Activated CD8-positive, alpha-beta memory T cell treated with anti-CD3 and anti-CD28 coated beads for 4 hours (primary cell): ENCODE results near the gene LRPAP1.
"Not testable (repeated sequence)": the region's sequence is repeated elsewhere in the genome, so short reads cannot be mapped to it uniquely, and the experiment has no call there.

Experiments
- DNase-seq, 2 donors: peaks; one replicate each; pipeline ENCODE4 v3.0.0-alpha.2; 2020; ENCODE audit warnings: low read depth in 2 of 2

The LRPAP1 gene

GRCh38 chr4:3562127-3562526, 29.9 kb upstream of the LRPAP1 start:
- DNase-seq, result not testable (repeated sequence)

DNA sequence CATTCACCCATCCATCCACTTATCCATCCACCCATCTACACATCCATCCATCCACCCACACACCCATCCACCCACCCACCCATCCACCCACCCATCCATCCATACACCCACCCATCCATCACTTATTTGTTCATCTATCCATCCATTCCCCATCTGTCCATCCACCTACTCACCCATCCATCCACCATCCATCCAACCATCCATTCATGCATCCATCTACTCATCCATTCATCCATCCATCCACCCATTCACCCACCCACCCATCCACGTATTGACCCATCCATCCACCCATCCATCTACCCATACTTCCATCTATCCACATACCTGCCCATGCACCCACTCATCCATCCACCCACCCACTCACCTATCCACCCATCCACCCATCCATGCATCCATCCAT, 28.2 kb upstream of the LRPAP1 start:
- not testable (repeated sequence) for DNase-seq

DNA sequence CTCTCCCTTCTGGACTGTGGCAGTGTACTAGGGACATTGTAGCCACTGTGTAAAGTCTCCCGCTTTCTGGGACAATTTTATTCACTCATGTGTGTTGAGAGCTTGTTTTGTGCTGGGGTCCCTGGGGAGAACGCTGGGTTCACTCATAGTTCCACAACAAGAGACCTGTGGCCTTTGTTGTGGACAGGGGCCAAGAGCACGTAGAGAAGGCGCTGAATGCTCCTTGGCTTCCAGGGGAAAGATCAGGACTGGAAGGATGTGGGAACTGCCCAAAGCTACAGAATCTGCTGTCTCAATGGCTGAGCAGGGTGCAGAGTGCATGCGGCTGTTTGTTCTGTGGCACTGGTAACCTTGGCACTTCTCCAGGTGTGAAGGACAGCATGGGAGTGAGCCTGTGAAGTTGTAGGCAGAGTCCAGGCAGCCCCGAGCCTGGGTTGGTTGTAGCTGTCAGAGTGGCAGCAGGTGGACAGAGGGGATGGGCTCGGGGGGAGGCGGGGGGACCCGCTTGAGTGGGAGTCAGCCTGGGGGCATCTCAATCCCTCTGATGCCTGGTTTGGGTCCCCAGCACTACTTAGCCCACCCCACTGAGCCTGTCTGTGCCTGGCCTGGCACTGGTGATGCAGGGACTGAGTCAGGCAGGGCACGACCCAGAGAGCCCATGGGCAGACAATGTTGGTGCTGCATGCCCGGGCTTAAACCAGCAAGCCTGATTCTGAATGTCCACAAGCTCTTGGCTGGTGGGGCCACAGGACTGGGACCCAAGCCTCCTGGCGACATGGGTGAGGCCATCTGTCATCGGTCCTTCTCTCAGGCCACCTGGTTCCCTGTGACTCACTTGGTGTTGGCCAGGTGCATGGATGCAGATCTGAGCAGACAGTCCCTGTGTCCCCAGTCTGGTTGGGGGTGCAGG, 27.4 kb upstream of the LRPAP1 start:
- not testable (repeated sequence) for DNase-seq

GRCh38 chr4:3558514-3558836, 26.3 kb upstream of the LRPAP1 start:
- DNase-seq, result not testable (repeated sequence)

GRCh38 chr4:3557676-3558513, 25.7 kb upstream of the LRPAP1 start:
- DNase-seq, result not testable (repeated sequence)

DNA sequence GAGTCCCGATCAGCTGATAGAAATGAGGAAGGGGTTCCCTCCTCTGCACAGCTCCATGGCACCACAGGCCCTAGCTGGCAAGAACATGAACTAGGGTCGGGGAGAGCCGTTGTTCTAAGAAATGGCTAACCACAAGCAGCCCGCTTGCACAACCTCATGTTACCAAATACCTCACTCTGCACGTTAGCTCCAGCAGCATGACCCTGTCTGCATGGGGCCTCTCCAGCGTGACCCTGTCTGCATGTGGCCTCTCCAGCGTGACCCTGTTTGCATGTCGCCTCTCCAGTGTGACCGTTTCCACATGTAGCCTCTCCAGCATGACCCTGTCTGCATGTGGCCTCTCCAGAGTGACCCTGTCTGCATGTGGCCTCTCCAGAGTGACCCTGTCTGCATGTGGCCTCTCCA, 24.9 kb upstream of the LRPAP1 start:
- not testable (repeated sequence) for DNase-seq

- DNase-seq, result not testable (repeated sequence)
These were observed 24.1 kb upstream of the LRPAP1 start for GRCh38 chr4:3556244-3556867.

DNA sequence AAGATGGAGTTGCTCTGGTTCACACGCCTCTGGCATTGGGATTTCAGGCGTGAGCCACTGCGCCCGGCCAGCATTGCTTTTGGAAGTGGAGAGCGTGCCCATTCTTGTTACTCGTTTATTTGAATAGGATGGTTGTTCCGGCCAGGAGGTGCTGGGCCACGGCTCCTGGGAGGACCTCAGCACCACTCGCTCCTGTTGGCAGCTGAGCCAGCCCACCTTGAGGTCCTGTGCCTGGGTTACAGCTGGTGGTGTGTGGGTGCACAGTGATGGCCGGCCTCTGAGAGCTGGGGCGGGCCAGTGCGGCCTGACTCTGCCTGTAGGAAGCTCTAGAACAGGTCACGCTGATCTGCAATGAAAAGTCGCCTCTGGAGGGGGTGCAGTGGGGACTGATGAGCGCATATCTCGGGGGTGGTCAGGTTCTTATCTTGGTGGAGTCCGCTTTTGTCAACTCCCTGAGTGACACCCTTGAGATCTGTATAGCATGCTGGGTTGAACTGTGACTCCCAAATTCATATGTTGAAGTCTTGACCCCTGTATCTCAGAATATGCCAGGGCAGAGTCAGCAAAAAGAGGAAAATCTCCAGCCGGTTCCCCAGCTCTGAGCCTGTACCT, 23.3 kb upstream of the LRPAP1 start:
- DNase-seq, result not testable (repeated sequence)

DNA sequence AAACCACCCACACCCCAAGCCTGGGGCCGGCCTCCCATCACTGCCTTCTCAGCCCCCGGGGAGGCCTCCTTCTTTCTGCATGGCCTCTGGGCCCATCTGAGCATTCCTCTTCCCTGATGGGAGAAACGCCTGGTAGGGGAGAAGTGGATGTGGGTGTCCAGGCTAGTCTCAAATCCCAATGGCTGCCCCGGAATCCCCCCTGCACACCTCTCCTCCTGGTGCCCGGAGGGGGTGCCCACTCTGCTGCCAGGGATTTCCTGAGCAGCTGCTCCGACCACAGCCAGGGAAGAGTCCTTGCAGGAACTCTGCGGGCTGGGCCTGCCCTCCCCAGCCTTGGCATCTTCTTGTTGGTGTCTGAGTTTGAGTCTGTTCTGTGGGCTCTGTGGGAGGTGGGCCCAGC, 19.1 kb upstream of the LRPAP1 start:
- DNase-seq, result not testable (repeated sequence)

GRCh38 chr4:3550792-3551325, 18.6 kb upstream of the LRPAP1 start:
- not testable (repeated sequence) for DNase-seq

- not testable (repeated sequence) for DNase-seq
These were observed 17.8 kb upstream of the LRPAP1 start for GRCh38 chr4:3550041-3550440.

GRCh38 chr4:3549694-3550001, 17.4 kb upstream of the LRPAP1 start:
- DNase-seq, result not testable (repeated sequence)

DNA sequence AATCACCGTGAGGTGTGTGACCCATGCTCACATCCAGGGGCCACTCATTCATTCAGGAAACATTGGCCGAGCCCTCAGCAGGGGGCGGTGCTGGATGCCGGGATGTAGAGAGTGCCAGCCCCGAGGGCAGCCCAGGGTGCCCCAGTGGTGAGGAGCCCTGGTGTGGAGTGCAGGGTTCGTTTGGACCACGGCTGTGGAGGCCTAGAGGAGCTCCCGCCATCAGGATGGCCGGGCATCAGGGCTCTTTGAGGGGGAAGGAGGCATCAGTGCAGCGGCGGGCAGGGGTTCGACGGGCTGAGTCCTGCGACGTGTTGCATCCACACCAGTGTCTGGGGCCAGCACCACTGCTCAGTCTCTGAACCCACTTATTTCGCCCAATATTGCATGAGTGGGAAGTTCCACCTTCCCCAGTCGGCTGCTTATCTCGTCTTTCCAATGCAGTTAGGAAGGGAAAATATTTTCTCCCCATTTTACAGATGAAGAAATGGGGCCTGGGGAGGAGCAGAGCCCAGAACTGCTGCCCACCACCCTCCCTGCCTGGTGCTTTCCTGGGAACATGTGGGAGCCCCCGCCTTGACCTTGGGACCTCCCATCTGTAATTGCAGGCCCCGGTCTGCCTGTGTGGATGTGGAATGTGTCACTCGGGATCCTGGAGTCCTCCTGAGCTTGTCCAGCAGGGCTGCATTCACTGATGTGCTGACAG, 16.9 kb upstream of the LRPAP1 start:
- DNase-seq, result not testable (repeated sequence)

GRCh38 chr4:3546721-3547120, 14.5 kb upstream of the LRPAP1 start:
- not testable (repeated sequence) for DNase-seq

DNA sequence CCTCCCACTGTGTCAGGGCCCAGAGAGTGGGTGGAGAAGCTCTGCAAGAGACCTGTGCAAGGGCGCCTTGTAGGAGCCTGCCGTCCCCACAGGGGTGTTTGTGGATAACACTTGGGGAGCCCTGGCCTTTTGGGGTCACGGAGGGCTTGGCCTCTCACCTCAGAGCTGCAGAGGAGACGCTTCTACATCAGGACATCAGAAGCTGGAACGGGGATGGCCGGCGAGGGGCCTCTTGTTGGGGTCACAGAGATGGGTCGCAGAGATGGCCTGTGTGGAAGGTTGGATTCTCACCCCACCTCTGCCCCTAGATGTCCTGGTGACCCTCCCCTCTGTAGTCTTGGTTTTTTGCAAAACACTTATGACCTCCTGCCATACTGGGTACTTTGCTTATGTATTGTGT, 13.1 kb upstream of the LRPAP1 start:
- not testable (repeated sequence) for DNase-seq

DNA sequence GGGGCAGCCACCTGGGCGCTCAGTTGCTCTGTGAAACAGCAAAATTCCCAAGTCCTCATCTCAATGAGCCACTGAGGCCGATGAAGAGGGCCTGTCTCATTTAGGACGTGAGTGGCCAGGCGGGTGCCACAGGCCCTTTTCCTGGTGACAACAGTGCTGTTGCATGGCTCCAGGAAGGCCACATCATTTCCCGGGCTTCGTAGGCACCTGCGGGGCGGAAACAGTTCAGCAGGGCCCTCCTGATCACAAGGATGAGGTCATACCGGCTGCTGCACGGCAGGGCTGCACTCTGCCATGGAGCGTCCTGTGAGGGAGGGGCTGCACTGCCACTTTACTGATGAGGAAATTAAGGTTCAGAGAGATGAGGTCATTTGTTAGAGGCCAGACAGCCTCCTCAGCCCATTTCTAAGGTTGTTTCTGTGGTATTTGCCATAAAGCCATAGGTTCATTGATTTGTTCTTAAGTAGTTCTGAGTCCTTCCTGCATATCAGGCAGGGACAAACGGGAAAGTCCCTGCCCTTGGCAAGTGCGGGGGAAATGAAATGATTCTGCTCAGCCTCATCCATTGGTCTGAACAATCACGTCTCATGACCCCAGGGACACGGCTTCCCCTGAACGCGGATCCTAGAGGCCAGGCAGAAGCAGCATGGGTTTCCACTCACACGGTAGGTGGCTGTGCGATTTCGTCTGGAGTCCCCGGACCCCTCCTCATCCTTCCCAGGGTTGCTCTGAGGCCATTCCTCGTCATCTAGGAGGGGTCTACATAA, 12.2 kb upstream of the LRPAP1 start:
- DNase-seq, result not testable (repeated sequence)

DNA sequence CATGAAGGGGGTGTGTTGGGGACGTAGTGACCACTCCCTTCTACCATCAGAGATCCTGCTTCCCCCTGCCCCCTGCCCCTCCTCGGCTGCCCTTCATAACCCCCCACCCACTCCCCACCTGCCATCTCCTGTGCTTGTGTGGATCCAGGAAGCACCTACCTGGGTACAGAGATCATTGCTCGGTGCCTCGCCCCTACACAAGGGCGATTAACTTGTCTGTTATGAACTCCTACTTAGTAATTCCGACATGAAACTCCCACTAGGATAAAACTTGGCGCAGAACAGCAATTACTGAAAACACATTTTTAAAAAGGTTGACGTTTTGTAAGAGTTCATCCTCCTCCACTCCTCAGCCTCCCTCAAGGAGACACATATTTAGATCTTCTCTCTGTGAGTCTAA, 11.2 kb upstream of the LRPAP1 start:
- DNase-seq, result not testable (repeated sequence)

DNA sequence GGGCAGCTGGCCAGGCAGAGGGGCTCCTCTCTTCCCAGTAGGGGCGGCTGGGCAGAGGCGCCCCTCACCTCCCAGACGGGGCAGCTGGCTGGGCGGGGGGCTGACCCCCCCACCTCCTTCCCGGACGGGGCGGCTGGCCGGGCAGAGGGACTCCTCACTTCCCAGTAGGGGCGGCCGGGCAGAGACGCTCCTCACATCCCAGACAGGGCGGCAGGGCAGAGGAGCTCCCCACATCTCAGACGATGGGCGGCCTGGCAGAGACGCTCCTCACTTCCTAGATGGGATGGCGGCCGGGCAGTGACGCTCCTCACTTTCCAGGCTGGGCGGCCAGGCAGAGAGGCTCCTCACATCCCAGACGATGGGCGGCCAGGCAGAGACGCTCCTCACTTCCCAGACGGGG, 6.7 kb upstream of the LRPAP1 start:
- not testable (repeated sequence) for DNase-seq

- DNase-seq, result not testable (repeated sequence)
These were observed 3.6 kb upstream of the LRPAP1 start for GRCh38 chr4:3535812-3536211.

- no peak for DNase-seq
These were observed 1.2 kb upstream of the LRPAP1 start for GRCh38 chr4:3533423-3533820.
